Uterus (tissue), 4 donors: ENCODE data around the gene SH3YL1. TPM values are rescaled to one million over a fixed set of nuclear protein-coding genes. Genes with fewer than 3 reads are reported as not detected.

ENCODE experiments used
- DNase-seq, 2 donors: peaks; one replicate each; pipeline ENCODE4 v3.0.0-alpha.2; 2019 to 2020
- H3K27ac ChIP-seq, 2 donors: fragments of 200-600 bp; sonication (generic); 1 replicate in 1 of 2; 2 replicates in 1 of 2; pipeline ENCODE4 v1.5.1; 2016 to 2018
- H3K27me3 ChIP-seq, 2 donors: fragments of 200-600 bp; sonication (generic); one replicate each; pipeline ENCODE4 v1.5.1; 2018 to 2019; ENCODE audit warnings: control low read depth in 1 of 2
- H3K36me3 ChIP-seq, 2 donors: fragments of 200-600 bp; sonication (generic); one replicate each; pipeline ENCODE4 v1.5.1; 2019; ENCODE audit warnings: control low read depth in 1 of 2
- H3K4me1 ChIP-seq, 2 donors: fragments of 200-600 bp; sonication (generic); one replicate each; pipeline ENCODE4 v1.5.1; 2018 to 2019; ENCODE audit warnings: control low read depth in 1 of 2
- H3K4me3 ChIP-seq, 2 donors: fragments of 200-600 bp; sonication (generic); 1 replicate in 1 of 2; 2 replicates in 1 of 2; pipeline ENCODE4 v1.5.1; 2018 to 2019; ENCODE audit warnings: mild to moderate bottlenecking in 1 of 2
- H3K9me3 ChIP-seq, 2 donors: fragments of 200-600 bp; sonication (generic); one replicate each; pipeline ENCODE4 v1.5.1; 2019; ENCODE audit warnings: control low read depth in 1 of 2
- POLR2A ChIP-seq, 2 donors: fragments of 450-650 bp; IDR thresholded peaks; one replicate each; pipeline ENCODE4 v1.6.1; 2016; ENCODE audit warnings: antibody characterized with exemption in 2 of 2, mild to moderate bottlenecking in 1 of 2, moderate library complexity in 1 of 2
- intact Hi-C: fragments of 100-400 bp; cut with DNase I; formaldehyde crosslinking; loops from one replicate; pipeline ENCODE4 v1.15.1; 2023; ENCODE audit warnings: low total_unique reads
- total RNA-seq, 4 donors: library from RNA; depleted of rRNA in 3 of 4; stranded (reverse); fragments of >200 nt in 3 of 4; gene quantifications; one replicate each; pipeline versions ENCODE4 v1.1.0 to v1.2.4, GENCODE V29; 2014 to 2023
- TF ChIP-seq, protein P1 (sequence below), 4 experiments: fragments of 200-600 bp in 2 of 4; fragments of 450-650 bp in 2 of 4; sonication (generic) in 2 of 4; IDR thresholded peaks; one replicate each; pipeline ENCODE4 v1.5.1; 2016 to 2019; ENCODE audit warnings: antibody characterized with exemption in 4 of 4, mild to moderate bottlenecking in 2 of 4, moderate library complexity in 1 of 4
- donor health status: DM: yes; HTN: yes; CAD: no.

The SH3YL1 gene
- total RNA-seq, 4 donors from 2014 or later = 6.9 to 113 (median 55.5) TPM

DNA sequence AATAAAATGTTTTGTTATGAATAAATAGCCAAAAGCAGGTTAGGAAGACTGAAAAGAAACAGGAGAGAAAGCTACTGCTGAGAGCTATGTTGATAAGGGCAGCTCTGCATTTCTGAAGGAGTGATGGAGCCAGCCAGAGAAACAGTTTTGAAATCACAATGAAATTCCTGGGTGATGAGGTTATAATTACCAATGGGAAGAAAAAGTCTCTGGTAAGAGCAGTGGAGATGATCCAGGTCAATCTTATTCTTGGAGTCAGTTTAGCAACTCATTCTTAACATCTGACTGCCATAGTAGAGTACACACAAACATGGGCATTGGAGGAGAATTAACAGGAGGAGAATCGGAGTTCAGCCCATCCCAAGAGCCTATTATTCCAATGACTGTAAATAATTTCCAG is 21.7 kb upstream of the SH3YL1 start:
- no peak overlapping the region for H3K4me3 ChIP-seq
- H3K36me3 ChIP-seq = no peaks in the 10 kb centered on the region
- no peak for DNase-seq
- H3K27ac ChIP-seq = no peak overlapping the region
- peaks cover 0 to 12% of the 10 kb centered on the region in 2 donors for H3K4me1 ChIP-seq
- TF ChIP-seq, protein P1, sequence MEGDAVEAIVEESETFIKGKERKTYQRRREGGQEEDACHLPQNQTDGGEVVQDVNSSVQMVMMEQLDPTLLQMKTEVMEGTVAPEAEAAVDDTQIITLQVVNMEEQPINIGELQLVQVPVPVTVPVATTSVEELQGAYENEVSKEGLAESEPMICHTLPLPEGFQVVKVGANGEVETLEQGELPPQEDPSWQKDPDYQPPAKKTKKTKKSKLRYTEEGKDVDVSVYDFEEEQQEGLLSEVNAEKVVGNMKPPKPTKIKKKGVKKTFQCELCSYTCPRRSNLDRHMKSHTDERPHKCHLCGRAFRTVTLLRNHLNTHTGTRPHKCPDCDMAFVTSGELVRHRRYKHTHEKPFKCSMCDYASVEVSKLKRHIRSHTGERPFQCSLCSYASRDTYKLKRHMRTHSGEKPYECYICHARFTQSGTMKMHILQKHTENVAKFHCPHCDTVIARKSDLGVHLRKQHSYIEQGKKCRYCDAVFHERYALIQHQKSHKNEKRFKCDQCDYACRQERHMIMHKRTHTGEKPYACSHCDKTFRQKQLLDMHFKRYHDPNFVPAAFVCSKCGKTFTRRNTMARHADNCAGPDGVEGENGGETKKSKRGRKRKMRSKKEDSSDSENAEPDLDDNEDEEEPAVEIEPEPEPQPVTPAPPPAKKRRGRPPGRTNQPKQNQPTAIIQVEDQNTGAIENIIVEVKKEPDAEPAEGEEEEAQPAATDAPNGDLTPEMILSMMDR (IDR thresholded peaks at IDR 0.05) = no peak
- no peak for TF ChIP-seq POLR2A (IDR thresholded peaks at IDR 0.05)
- no peaks in the 10 kb centered on the region for H3K9me3 ChIP-seq
- intact Hi-C loops = no loop called here
- H3K27me3 ChIP-seq = no peaks in the 10 kb centered on the region

DNA sequence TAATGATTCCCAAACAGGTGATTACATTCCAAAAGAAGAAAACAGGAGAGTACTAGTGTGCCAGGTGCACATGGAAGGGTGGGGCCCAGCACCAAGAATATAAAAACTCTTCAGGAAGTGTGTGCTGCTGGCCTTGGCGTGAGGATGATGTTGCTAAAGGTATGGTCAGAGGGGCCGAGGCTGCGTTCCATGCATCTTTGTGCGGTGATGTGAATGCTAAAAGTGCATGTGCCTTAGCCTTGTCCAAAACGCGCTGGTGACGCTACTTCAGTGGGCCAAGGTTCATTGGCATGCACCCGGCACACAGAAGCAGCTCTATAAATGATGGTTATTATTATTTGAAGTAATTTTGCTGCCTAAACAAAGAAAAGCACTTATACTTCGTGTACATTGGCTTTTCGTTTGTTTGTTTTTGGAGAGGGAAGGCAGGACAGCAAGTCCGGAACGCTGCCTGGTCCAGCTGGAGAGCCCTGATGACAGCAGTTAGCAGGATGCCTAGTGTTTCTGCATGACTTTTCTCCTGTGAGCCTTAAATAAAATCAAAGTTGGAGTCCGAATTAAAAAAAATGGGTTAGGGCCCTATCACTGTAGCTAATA is 21.2 kb upstream of the SH3YL1 start:
- Histone ChIP-seq H3K9me3 (no peaks in the 10 kb centered on the region), H3K4me1 (peaks cover 0 to 12% of the 10 kb centered on the region in 2 donors), H3K4me3 (no peak overlapping the region), H3K36me3 (no peaks in the 10 kb centered on the region), H3K27me3 (no peaks in the 10 kb centered on the region), H3K27ac (no peak overlapping the region)
- intact Hi-C loops = no loop called here
- no peak for DNase-seq
- TF ChIP-seq POLR2A (IDR thresholded peaks at IDR 0.05) = no peak
- TF ChIP-seq, protein P1 (IDR thresholded peaks at IDR 0.05) = no peak

DNA sequence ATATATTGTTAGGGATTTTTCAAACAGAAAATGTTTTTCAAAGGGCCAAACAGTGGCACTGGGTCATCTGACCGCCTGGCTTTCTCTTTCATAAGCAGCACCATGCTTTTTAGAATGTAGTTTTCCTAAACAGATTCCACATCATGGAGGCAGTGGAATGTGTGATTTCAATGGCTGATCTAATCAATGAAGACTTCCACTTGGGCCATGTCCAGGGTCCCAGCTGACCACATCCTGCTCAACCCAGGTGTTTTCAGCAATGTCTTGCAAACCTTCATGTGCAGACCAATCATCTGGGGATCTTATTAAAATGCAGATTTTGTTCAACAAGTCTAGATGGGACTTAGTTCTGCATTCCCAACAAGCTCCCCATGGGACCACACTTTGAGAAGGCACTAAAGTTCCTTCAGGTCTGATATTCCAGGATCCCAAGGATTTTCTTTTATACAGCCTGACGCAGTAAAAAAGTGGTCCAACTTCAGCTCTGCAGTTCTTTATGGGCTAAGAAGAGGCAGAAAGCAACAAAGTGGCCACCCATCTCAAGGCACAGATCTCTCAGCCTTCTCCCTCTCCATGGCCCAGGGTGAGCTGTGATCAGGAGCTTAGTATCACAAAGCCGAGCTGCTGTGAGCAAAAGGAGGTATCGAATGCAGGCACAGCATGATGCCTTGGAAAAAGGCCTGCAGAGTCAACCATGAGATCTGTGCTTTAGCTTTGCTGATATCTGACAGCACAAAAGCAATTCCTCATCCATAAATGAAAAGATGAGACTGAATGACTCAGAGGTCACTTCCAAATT is 20.4 kb upstream of the SH3YL1 start:
- H3K27ac ChIP-seq = no peak overlapping the region

DNA sequence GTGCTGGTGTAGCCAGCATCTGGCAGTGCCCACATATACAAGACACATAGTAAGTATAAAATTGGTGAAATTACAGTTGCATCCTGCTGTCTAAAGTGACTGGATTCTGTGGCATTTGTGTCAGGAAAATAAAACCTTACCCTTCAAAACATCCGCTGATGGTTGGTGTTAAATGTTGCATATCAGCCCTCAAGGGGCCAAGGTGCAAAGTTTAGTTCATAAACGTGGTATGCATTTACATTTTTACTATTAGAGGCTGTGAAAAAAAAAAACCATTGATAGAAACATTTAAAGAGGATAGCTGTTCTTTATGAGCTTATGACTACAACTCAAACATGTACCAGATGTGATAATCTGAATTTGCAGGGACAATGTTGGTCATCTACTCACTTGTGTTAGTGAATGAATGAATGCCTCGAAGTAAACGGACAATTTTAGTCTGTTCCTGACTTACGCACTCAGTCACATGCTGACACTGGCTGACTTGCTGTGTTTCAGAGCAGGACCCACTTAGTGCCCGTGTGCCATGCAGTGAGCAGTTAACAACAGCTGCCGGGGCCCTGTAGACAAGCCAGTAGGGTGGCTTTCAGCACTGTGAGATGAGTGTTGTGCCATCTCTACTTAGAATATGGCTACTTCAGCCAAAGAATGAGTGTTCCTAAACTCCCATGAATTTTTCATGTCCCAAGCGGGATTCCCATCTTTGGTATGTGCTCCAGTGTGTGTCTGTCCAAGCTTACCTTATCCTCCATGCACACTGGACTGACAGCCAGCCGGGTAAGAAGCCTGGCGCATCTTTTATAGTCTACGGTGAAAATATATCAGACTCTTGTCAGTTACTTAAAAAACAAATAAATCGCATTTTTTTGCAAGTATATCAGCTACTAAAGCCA is 18.8 kb upstream of the SH3YL1 start:
- TF ChIP-seq POLR2A (IDR thresholded peaks at IDR 0.05) = no peak
- TF ChIP-seq, protein P1 (IDR thresholded peaks at IDR 0.05) = no peak
- intact Hi-C loops = no loop called here
- DNase-seq = no peak
- Histone ChIP-seq H3K27ac (no peak overlapping the region), H3K4me3 (no peak overlapping the region), H3K4me1 (peaks cover 0 to 8% of the 10 kb centered on the region in 2 donors), H3K27me3 (no peaks in the 10 kb centered on the region), H3K36me3 (no peaks in the 10 kb centered on the region), H3K9me3 (no peaks in the 10 kb centered on the region)

More for the DNA sequence above, 20.4 kb upstream of the SH3YL1 start:
- H3K4me3 ChIP-seq = no peak overlapping the region
- TF ChIP-seq POLR2A (IDR thresholded peaks at IDR 0.05) = no peak
- TF ChIP-seq, protein P1 (IDR thresholded peaks at IDR 0.05) = no peak
- intact Hi-C loops = no loop called here
- H3K27me3 ChIP-seq = no peaks in the 10 kb centered on the region
- no peaks in the 10 kb centered on the region for H3K36me3 ChIP-seq
- H3K4me1 ChIP-seq = peaks cover 0 to 12% of the 10 kb centered on the region in 2 donors
- H3K9me3 ChIP-seq = no peaks in the 10 kb centered on the region
- DNase-seq = no peak
